GM19463 (cell line): ENCODE measurements around the gene MMP21.

Experiments
- ATAC-seq: cut with Tn5 transposase; IDR thresholded peaks from one replicate; pipeline ENCODE4 v1.9.1; 2021; ENCODE audit warnings: mild to moderate bottlenecking, moderate library complexity; ENCODE audit not compliant: unreplicated experiment

MMP21 gene, protein sequence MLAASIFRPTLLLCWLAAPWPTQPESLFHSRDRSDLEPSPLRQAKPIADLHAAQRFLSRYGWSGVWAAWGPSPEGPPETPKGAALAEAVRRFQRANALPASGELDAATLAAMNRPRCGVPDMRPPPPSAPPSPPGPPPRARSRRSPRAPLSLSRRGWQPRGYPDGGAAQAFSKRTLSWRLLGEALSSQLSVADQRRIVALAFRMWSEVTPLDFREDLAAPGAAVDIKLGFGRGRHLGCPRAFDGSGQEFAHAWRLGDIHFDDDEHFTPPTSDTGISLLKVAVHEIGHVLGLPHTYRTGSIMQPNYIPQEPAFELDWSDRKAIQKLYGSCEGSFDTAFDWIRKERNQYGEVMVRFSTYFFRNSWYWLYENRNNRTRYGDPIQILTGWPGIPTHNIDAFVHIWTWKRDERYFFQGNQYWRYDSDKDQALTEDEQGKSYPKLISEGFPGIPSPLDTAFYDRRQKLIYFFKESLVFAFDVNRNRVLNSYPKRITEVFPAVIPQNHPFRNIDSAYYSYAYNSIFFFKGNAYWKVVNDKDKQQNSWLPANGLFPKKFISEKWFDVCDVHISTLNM

DNA sequence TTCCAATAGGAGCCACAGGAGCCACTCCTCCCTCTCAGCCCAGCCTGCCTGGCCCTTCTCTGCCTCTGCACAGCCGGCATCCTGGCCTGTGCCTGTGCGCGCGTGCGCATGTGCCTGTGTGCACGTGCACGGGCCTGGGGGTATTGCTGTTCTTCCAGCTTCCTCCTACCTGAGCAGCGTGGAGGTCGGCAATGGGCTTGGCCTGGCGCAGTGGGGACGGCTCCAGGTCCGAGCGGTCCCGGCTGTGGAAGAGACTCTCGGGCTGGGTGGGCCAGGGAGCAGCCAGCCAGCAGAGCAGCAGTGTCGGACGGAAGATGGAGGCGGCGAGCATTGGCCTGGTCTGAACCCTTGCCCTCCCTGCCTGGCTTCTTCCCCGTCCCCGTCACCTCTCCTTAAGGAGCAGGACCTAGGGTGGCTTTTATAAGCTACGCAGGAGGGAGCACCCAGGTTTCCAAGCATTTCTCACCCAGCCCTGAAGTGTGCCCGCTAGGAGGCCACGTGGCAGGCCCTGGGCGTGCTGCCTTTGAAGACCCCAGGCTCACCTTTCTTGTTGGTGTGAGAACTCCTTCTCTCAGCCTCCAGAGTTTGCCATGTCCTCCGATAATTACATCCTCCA lies at the start of gene MMP21:
Gene MMP21 (minus strand): TSS at position 331 of the 616 bp plus-strand sequence. CDS start 0 bp downstream, at position 331.
- no peak for ATAC-seq

DNA sequence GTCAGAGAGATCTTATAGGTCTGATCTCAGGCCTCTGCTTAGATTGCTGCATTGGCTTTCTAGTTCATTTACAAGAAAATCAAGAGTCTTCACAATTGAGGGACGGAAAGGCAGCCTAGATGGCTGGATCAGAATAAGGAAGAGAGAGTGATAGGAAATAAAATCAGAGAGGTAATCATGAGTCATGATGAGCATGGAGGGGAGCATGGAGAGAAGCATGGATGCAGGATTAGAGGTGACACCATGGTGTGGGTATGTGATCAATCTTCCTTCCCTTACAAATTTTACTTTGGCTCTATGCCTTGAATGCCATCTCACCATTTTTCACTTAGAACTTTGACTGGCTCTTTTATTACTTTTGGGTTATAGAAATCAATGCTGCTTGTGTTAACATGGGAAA lies 49.1 kb upstream of the MMP21 start:
- no peak for ATAC-seq

DNA sequence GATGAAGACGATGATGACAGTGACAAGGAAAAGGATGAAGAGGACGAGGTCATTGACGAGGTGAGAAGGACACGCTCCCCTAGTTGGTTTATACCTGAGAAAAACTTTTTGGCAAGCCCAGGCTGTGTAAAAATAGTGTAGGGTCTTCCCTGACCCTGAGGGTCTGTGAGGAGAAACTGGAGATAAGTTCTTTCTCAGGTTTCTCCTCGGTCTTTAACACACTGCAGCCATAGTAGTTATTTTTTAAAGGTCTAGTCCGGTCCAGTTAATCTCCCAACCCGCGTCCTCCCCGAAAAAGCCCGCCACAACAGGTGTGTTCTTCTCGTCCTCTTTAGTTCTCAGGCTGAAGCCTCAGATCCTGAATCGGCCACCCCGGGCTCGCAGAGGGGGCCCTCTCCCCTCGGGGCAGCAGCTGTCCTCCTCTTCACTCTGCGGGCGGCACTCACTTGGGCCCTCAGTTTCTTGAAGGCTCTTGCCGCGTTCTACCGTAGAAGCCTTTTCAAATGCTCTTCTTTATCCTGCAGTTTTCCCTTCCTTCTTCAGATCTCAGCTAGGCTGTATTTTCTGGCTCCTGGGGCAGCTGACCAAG lies 48.1 kb upstream of the MMP21 start:
- peak; percentile 1 for ATAC-seq

- ATAC-seq, result peak; percentile 68
Observed at GRCh38 chr10:125822878-125823662, 47.4 kb upstream of the MMP21 start, which contains the start of the genes BCCIP and UROS. BCCIP (plus strand) TSS chr10:125823546; CDS start chr10:125823558, 12 bp downstream. UROS (minus strand) TSS chr10:125823258; CDS start chr10:125816499, 6,759 bp downstream.

DNA sequence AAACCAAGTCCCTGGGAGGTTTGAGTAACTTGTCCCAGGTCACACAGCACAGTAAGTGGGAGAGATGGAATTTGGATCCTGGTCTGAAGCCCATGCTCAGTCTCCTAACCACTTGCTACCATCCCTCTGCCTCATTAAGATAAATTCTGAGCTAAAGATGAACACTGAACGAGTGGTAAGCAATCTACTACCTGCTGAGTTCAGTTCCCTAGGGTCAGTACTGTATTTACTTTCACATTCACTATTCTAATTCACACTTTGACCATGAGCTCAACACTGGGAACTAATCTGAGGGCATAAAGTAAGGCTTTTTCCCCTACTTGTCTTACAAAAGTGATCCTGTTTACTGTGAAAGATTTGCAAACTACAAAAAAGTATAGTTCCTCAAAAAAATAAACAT lies 45.1 kb upstream of the MMP21 start:
- ATAC-seq, result peak; percentile 52

DNA sequence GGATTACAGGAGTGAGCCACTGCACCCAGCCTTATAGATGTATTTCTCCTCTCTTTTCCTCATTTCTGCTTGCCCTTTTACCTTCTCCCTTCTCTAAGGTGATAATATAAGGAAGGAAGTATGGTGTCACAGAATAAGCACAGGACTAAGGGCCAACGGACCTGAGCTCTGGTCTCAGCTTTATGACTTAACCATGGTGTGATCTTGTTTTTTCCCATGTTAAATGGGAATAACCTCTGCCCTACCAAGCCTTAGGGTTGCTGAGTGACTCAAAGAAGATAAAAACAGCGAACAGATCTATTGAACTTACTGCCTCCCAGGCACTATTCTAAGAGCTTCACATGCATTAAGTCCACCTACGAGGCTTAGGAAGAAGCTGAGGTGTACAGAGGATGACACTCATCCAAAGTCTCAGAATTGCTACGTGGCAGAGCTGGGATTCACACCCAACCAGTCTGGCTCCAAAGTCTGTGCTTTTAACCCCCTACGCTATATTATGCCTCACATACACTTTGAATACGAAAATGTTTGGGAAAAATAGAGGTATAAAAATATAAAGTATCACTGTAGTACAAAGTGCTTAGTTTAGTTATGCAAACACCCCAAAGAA lies 41.8 kb upstream of the MMP21 start:
- no peak for ATAC-seq

GRCh38 chr10:125816548-125816947 lies 40.9 kb upstream of the MMP21 start:
- ATAC-seq, result no peak

- no peak for ATAC-seq
Observed at GRCh38 chr10:125815764-125816163, 40.1 kb upstream of the MMP21 start.

GRCh38 chr10:125812128-125812750 lies 36.6 kb upstream of the MMP21 start:
- ATAC-seq, result no peak

DNA sequence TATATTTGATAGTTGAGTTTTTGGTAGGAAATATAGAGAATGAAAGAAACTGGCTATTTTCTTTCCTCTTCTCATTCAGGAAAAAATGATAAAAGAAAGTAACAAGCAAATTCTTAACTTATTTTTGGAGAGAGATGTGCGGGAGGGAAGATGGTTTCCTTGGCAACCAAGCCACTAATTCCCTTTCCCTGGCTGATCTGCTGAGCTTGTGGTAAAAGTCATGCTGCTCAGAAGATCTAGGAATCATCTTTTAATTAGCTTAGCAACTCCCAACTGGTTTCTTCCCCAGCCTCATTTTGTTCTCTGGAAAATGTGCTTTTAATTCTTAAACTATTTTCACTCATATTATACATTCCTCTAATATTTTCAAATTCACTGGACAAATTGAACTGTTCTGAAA lies 35.6 kb upstream of the MMP21 start:
- ATAC-seq, result no peak

GRCh38 chr10:125808047-125808446 lies 32.4 kb upstream of the MMP21 start:
- ATAC-seq, result no peak

GRCh38 chr10:125802739-125803138 lies 27.1 kb upstream of the MMP21 start:
- ATAC-seq, result no peak

DNA sequence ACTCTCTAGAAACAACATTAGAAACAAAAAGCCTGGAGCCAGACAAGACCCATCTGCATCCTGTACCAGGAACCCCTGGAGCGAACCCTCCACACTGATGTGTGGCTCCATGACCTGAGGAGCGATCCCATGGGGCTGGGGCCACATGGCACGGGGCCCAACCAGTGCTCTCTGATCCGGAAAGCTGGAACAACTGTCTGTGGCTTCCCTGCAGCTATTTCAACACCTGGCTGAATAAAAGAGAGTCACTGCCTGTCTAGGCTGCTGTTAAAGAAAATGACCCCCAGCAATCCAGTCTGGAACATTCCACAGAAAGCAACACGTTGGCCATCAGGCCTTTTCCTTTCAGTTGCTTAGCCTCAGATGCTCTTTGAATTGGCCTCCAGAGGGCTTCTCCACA lies 26.5 kb upstream of the MMP21 start:
- ATAC-seq, result no peak

GRCh38 chr10:125801574-125801973 lies 26.0 kb upstream of the MMP21 start:
- no peak for ATAC-seq

- ATAC-seq, result no peak
Observed at GRCh38 chr10:125799451-125800182, 24.0 kb upstream of the MMP21 start.

DNA sequence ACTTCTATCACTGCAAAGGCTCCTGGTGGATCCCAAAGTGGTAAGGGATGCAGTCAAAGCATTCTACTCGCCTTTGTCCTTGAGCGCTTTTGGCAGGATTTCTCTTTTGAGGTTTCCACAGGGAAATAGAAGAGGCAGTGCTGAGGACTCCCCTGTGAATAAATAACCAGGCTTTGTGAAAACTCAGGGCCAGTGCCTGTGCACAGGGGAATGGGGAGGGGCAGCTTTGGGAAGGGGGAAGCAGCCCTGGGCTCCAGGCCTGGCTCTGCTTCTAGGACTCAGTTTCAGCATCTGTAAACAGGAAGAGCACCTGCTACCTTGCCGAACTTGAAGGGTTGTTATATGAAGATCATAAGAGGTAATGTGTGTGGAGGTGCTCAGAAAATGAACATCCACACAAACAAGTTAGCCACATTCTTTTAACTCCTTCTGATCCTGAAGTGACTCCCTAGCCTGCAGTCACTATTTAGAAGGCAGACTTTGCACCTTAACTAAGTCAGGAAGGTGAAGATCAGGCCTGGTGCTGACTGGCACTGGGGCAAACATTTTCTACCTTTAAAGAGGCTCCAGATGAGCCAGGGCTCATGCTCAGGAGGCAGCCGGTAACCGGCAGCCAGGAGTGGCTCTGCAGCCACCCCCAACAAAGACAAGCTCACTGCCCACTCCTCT lies 22.5 kb upstream of the MMP21 start:
- no peak for ATAC-seq

- no peak for ATAC-seq
Observed at GRCh38 chr10:125797424-125797823, 21.8 kb upstream of the MMP21 start.

DNA sequence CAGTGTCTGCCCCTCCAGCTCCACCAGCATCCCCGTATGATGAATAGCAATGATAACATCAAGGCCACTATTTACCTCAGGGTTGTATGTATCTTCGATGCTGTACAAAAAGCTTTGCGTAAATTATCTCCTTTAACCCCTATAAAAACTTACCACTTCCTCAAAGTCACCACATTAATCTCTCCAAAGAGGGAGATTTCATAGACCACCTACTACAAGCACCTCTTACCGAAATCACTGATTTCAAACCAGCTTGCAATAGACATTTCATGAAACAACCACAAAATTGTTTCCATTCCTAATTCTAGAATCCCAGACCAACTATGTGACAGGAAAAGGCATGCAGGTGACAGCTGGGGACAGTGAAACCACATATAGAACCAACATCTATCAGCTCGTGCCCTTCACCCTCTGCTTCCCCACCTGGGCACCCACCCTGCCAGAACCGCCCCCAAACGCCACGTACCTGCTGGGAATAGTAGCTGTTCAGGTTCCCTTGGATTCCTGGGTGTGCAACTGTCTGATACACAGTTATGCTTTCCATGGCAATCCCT lies 20.1 kb upstream of the MMP21 start:
- no peak for ATAC-seq
